ENCODE results near the gene CNRIP1.

The CNRIP1 gene, protein sequence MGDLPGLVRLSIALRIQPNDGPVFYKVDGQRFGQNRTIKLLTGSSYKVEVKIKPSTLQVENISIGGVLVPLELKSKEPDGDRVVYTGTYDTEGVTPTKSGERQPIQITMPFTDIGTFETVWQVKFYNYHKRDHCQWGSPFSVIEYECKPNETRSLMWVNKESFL

DNA sequence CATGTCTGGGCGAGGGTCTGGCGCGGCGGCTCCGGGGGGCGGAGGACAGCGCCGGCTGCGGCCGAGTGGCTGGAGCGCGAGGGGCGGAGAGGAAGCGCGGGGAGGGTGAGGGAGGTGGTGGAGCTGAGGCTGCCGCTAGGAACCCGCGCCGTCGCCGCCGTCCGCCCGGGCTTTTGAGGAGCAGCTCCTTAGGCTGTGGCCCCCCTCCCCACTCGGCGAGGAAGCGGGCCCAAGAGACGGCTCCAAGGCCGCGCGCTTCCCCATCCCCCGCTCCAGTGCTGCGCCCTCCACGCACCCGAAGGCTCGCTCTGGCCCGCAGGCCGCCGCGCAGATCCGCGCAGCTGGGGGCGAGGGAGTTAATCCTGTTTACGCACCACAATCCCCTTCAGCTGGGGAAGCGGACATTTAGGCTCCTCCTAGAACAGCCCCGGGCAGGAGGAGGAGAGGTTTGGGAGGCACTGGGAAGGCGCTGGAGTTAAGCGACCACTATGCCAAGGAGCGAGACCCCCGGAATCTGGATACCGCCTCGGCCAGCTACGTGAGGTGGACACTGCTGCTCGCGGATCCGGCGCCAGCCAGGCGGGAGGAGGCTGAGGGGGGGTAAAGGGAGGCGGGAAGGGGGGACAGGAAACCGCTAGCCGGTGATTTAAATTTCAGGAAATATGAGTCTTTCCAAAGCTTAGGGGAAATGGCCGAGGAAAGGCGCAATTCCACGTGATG lies at the start of gene CNRIP1:
TSS of gene CNRIP1 (minus strand) at position 552 of the 720 bp plus-strand sequence. CDS start at position 3, 549 bp downstream.
- peak; percentile 33 for DNase-seq (ENCODE audit: low spot score)
- TF ChIP-seq, protein P1, sequence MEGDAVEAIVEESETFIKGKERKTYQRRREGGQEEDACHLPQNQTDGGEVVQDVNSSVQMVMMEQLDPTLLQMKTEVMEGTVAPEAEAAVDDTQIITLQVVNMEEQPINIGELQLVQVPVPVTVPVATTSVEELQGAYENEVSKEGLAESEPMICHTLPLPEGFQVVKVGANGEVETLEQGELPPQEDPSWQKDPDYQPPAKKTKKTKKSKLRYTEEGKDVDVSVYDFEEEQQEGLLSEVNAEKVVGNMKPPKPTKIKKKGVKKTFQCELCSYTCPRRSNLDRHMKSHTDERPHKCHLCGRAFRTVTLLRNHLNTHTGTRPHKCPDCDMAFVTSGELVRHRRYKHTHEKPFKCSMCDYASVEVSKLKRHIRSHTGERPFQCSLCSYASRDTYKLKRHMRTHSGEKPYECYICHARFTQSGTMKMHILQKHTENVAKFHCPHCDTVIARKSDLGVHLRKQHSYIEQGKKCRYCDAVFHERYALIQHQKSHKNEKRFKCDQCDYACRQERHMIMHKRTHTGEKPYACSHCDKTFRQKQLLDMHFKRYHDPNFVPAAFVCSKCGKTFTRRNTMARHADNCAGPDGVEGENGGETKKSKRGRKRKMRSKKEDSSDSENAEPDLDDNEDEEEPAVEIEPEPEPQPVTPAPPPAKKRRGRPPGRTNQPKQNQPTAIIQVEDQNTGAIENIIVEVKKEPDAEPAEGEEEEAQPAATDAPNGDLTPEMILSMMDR (IDR thresholded peaks at IDR 0.05; ENCODE audit: extremely low read depth, missing control alignments): no peak

DNA sequence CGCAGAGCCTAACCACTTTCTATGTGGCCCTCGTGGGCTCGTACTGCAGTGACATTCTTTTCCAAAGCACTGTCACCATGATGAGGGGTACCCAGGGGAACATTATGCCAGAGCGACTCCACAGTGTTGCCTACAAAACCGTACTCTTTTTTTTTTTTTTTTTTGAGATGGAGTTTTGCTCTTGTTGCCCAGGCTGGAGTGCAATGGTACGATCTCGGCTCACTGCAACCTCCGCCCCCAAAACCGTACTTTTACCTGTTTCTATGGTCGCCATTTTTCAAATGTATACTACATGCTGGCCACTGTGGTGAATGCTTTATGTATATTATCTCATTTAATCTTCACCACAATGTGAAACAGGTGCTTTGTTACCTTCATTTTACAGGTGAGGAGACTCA lies 49.6 kb upstream of the CNRIP1 start:
- no peak for DNase-seq (ENCODE audit: low spot score)
- TF ChIP-seq, protein P1 (IDR thresholded peaks at IDR 0.05; ENCODE audit: extremely low read depth, missing control alignments): no peak

DNA sequence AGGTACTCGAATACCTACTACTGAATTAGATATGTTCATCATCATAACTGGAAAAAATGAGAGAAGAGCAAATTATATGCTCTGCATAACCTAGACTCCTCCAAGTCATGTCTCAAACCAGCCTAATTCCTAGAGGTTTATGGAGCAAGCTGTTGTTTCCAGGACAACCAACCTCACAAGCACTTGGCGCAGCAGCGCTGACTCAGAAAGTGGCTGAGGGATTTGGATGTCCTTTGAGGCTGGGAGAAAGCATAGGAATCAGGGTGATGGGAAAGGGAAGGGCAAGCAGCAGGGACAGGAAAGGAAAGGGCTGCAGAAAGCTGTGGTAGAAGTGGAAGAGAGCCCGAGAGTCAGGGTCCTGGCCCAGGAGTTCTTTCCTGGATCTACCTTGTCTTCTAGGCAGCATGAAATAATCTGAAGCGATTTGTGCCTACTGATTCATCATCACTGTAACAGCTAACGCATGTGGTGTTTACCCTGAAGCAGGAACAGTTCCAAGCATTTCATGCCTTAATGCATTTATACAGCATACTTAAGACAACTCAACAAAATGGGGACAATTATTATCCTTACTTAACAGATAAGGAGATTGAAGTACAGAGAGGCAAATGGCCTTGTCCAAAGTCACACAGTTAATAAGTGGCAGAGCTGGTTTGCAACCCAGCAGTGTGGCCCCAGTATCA lies 49.0 kb upstream of the CNRIP1 start:
- DNase-seq (ENCODE audit: low spot score): no peak
- TF ChIP-seq, protein P1 (IDR thresholded peaks at IDR 0.05; ENCODE audit: extremely low read depth, missing control alignments): no peak

DNA sequence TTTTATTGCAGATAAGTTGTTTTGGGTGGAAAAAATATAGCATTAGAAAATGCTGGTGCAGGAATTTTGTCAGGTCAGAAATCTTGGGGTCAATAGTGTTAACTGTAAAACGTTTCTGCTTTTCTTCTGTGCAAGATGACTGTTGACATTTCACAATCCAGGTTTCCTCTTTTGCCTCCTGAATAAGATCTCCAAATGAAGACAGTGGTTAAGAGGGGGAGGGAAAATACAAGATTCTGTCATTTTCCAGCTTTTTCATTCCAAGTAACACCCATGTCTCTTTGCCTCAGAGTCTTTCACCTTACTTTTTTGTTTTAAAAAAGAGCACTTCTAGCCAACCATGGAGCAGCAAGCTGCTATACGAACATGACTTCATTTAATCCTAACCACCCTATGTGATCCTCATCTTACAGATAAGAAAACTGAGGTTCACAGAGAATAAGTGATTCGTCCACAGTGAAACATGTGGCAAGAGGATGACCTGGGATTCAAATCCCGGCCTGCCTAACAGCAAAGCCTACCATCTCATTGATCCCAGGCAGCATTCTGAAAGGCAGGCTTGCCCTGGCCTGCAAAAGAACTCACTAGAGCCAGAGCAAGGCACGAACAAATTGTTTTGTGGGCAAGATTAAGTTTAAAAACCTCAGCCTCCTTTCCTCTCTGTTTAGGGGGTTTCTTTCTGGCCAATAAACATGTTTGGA lies 48.4 kb upstream of the CNRIP1 start:
- TF ChIP-seq, protein P1 (IDR thresholded peaks at IDR 0.05; ENCODE audit: extremely low read depth, missing control alignments): no peak
- no peak for DNase-seq (ENCODE audit: low spot score)

DNA sequence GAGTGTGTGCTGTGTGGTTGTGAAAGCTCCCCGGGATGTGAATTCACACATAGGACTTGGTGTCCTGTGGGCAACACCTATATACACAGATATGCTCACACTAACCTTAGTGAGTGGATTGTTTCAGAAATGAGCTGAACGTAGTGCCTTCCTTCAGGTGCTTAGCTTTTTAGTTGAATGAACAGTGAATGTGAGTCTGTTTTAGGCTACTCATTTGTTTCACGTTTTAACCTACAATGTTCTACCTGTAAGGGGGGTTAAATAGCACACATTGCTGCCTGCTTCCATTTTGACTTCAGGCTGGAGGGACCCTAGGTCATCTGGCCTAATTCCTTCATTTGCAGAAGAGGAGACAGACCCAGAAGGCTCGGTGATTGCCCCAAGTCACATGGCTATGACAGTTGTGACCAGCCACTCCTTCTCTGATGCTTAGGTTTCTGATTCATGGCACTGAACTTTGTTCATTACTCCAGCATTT lies 46.4 kb upstream of the CNRIP1 start:
- TF ChIP-seq, protein P1 (IDR thresholded peaks at IDR 0.05; ENCODE audit: extremely low read depth, missing control alignments): no peak
- DNase-seq (ENCODE audit: low spot score): peak; percentile 53

DNA sequence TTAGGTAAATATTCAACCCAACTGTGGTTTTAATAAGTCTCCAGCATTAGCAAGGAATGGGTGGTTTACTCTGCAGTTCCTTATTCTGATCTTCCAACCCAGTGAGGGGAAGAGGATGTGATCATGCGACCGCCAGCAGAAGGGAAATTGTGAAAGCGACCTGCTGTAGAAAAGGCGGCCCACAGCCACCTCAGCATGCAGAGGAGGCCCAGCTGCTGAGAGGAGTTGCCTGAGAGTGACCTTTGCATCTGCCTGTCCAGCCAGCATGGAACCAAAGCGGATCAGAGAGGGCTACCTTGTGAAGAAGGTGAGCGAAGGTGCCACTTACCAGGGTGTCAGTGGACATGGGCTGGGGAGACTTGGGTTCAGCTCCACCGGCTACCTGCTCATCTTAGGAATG lies 45.3 kb upstream of the CNRIP1 start, which contains the start of gene PLEK:
TSS of gene PLEK (plus strand) at position 196 of the 400 bp plus-strand sequence. CDS start at position 266, 70 bp downstream.
- TF ChIP-seq, protein P1 (IDR thresholded peaks at IDR 0.05; ENCODE audit: extremely low read depth, missing control alignments): no peak

More for the DNA sequence above, 45.3 kb upstream of the CNRIP1 start, which contains the start of gene PLEK:
- DNase-seq (ENCODE audit: low spot score): peak; percentile 49

All from GM20000 (cell line).